OCI-LY3 (cell line): ENCODE data around the gene GRIP2.
A peak's percentile ranks its signal among the peaks of the same experiment; 100 is the strongest.

Source experiments
- H2AFZ ChIP-seq: fragments of 200-600, 300-600 bp; shearing (Covaris generic); 2 replicates; pipeline ENCODE4 v1.6.0; 2014; ENCODE audit warnings: antibody characterized with exemption, low read depth, low read length
- H3K27ac ChIP-seq: fragments of 200-600, 300-600 bp; sonication (generic); 2 replicates; pipeline ENCODE4 v1.5.1; 2014; ENCODE audit warnings: mild to moderate bottlenecking, low read length, moderate library complexity, mixed read lengths
- H3K27me3 ChIP-seq: fragments of 200-600, 300-600 bp; sonication (generic); 2 replicates; pipeline ENCODE4 v1.6.1; 2014; ENCODE audit warnings: low read depth, low read length, mixed read lengths
- H3K36me3 ChIP-seq: fragments of 200-600, 300-600 bp; sonication (generic); replicated peaks from 2 replicates; pipeline ENCODE3; 2014; ENCODE audit warnings: low read depth, low read length, mixed read lengths
- H3K4me1 ChIP-seq: fragments of 300-600, 200-600 bp; sonication (generic); 2 replicates; pipeline ENCODE4 v1.6.1; 2014; ENCODE audit warnings: low read length, mixed read lengths
- H3K4me2 ChIP-seq: fragments of 200-600, 300-600 bp; sonication (generic); 2 replicates; pipeline ENCODE4 v1.6.1; 2014; ENCODE audit warnings: low read length, mixed read lengths
- H3K4me3 ChIP-seq: fragments of 300-600, 200-600 bp; sonication (generic); 2 replicates; pipeline ENCODE4 v1.5.1; 2014; ENCODE audit warnings: antibody characterized with exemption, mild to moderate bottlenecking, low read length, moderate library complexity
- H3K79me2 ChIP-seq: fragments of 300-600, 200-600 bp; shearing (Covaris generic); 2 replicates; pipeline ENCODE4 v1.6.1; 2014; ENCODE audit warnings: mild to moderate bottlenecking, low read length, mixed read lengths
- H3K9ac ChIP-seq: fragments of 300-600, 200-600 bp; shearing (Covaris generic); 2 replicates; pipeline ENCODE4 v1.6.0; 2014; ENCODE audit warnings: mild to moderate bottlenecking, low read length, moderate library complexity
- H3K9me3 ChIP-seq: fragments of 200-600, 300-600 bp; shearing (Covaris generic); 2 replicates; pipeline ENCODE4 v1.6.1; 2014; ENCODE audit warnings: low read length, mixed read lengths; ENCODE audit not compliant: insufficient read depth
- H4K20me1 ChIP-seq: fragments of 200-600, 300-600 bp; sonication (generic); 2 replicates; pipeline ENCODE4 v1.6.1; 2016; ENCODE audit warnings: low read length, mixed read lengths; ENCODE audit not compliant: insufficient read depth
- CTCF ChIP-seq: fragments of 200-600, 300-600 bp; sonication (generic); IDR thresholded peaks from 2 replicates; pipeline ENCODE4 v1.5.1; 2014; ENCODE audit warnings: antibody characterized with exemption, low read length, low read depth
- EZH2phosphoT487 ChIP-seq: fragments of 200-600 bp; shearing (Covaris generic); IDR thresholded peaks from 2 replicates; pipeline ENCODE4 v1.6.1; 2018; ENCODE audit warnings: antibody characterized with exemption, mixed run types, low read depth

Gene GRIP2

GRCh38 chr3:14444380-14444779 is 95.8 kb downstream of the GRIP2 start:
- TF ChIP-seq EZH2phosphoT487 (no peak), CTCF (no peak)

GRCh38 chr3:14441920-14442300 is 98.2 kb downstream of the GRIP2 start:
- no peaks in the 10 kb centered on the region for H4K20me1 ChIP-seq

More at GRCh38 chr3:14444380-14444779, 95.8 kb downstream of the GRIP2 start:
- Histone ChIP-seq H3K36me3 (peaks cover 75% of the 10 kb centered on the region), H4K20me1 (no peaks in the 10 kb centered on the region), H3K9ac (no peak overlapping the region), H3K79me2 (peaks cover 54% of the 10 kb centered on the region), H3K4me2 (no peak overlapping the region), H3K4me1 (peaks cover 44% of the 10 kb centered on the region), H2AFZ (no peak overlapping the region), H3K9me3 (no peaks in the 10 kb centered on the region), H3K27ac (no peak overlapping the region), H3K4me3 (no peak overlapping the region), H3K27me3 (no peaks in the 10 kb centered on the region)

GRCh38 chr3:14441240-14441919 is 98.8 kb downstream of the GRIP2 start:
- TF ChIP-seq EZH2phosphoT487 (no peak), CTCF (no peak)
- Histone ChIP-seq H3K27ac (no peak overlapping the region), H3K79me2 (peaks cover 84% of the 10 kb centered on the region), H3K4me1 (peaks cover 51% of the 10 kb centered on the region), H3K4me2 (peak overlapping the region; percentile 95), H2AFZ (no peak overlapping the region), H3K9ac (no peak overlapping the region), H3K9me3 (no peaks in the 10 kb centered on the region), H4K20me1 (no peaks in the 10 kb centered on the region), H3K27me3 (no peaks in the 10 kb centered on the region), H3K4me3 (no peak overlapping the region), H3K36me3 (peaks cover 45% of the 10 kb centered on the region)

More at GRCh38 chr3:14441920-14442300, 98.2 kb downstream of the GRIP2 start:
- H3K27ac ChIP-seq: no peak overlapping the region
- H3K79me2 ChIP-seq: peaks cover 79% of the 10 kb centered on the region
- peaks cover 45% of the 10 kb centered on the region for H3K4me1 ChIP-seq
- H3K4me2 ChIP-seq: no peak overlapping the region
- no peak for TF ChIP-seq CTCF
- TF ChIP-seq EZH2phosphoT487: no peak
- H3K27me3 ChIP-seq: no peaks in the 10 kb centered on the region
- no peak overlapping the region for H3K4me3 ChIP-seq
- H3K9me3 ChIP-seq: no peaks in the 10 kb centered on the region
- peaks cover 50% of the 10 kb centered on the region for H3K36me3 ChIP-seq
- no peak overlapping the region for H3K9ac ChIP-seq
- H2AFZ ChIP-seq: no peak overlapping the region

GRCh38 chr3:14440531-14441239 is 99.5 kb downstream of the GRIP2 start:
- no peaks in the 10 kb centered on the region for H3K9me3 ChIP-seq
- peaks cover 56% of the 10 kb centered on the region for H3K4me1 ChIP-seq
- H3K36me3 ChIP-seq: peaks cover 38% of the 10 kb centered on the region
- peak overlapping the region; percentile 95 for H3K4me2 ChIP-seq
- peak overlapping the region; percentile 64 for H3K4me3 ChIP-seq
- H3K9ac ChIP-seq: peak overlapping the region; percentile 76
- no peaks in the 10 kb centered on the region for H4K20me1 ChIP-seq
- no peak for TF ChIP-seq EZH2phosphoT487
- no peak for TF ChIP-seq CTCF
- H2AFZ ChIP-seq: no peak overlapping the region
- H3K27me3 ChIP-seq: no peaks in the 10 kb centered on the region
- peak overlapping the region; percentile 94 for H3K27ac ChIP-seq
- peaks cover 90% of the 10 kb centered on the region for H3K79me2 ChIP-seq
